Stimulated activated CD4-positive, alpha-beta T cell treated with anti-CD3 and anti-CD28 coated beads, Interleukin-2, amount 100 ng/mL, for 24 hours (primary cell): ENCODE results near the gene C1R.

Experiments
- DNase-seq, 2 donors: peaks; one replicate each; pipeline ENCODE4 v3.0.0-alpha.2; 2020

Gene C1R

GRCh38 chr12:7092229-7092985 lies at the start of gene C1R:
Gene C1R, minus strand, starts transcription at chr12:7092445. Its CDS starts 57 bp downstream, at chr12:7092388.
- DNase-seq: peak; percentile 77 to 79

GRCh38 chr12:7141351-7142005 lies 49.2 kb upstream of the C1R start:
- no peak for DNase-seq

- DNase-seq: no peak
These were observed 47.0 kb upstream of the C1R start for GRCh38 chr12:7139200-7139599.

- no peak for DNase-seq
These were observed 45.7 kb upstream of the C1R start for GRCh38 chr12:7137908-7138307.

GRCh38 chr12:7136676-7137075 lies 44.4 kb upstream of the C1R start:
- DNase-seq: no peak

- no peak for DNase-seq
These were observed 43.8 kb upstream of the C1R start for GRCh38 chr12:7136071-7136470.

GRCh38 chr12:7134396-7135166 lies 42.3 kb upstream of the C1R start:
- DNase-seq: no peak

GRCh38 chr12:7131502-7131866 lies 39.2 kb upstream of the C1R start:
- DNase-seq: peak; percentile 26 to 31

- DNase-seq: peak; percentile 52 to 64
These were observed 38.7 kb upstream of the C1R start for GRCh38 chr12:7130701-7131501.

GRCh38 chr12:7129872-7130691 lies 37.8 kb upstream of the C1R start, which contains the start of gene CLSTN3:
Gene CLSTN3, plus strand, starts transcription at chr12:7130371. Its CDS starts 278 bp downstream, at chr12:7130649.
- peak; percentile 83 to 86 for DNase-seq

- DNase-seq: peak; percentile 19 to 21
These were observed 37.1 kb upstream of the C1R start for GRCh38 chr12:7129287-7129871.

- DNase-seq: no peak
These were observed 36.5 kb upstream of the C1R start, which contains the start of gene RBP5 for GRCh38 chr12:7128681-7129286. Gene RBP5, minus strand, starts transcription at chr12:7128889. Its CDS starts 114 bp downstream, at chr12:7128775.

- no peak for DNase-seq
These were observed 35.8 kb upstream of the C1R start for GRCh38 chr12:7127916-7128626.

GRCh38 chr12:7125632-7126227 lies 33.5 kb upstream of the C1R start:
- no peak for DNase-seq

GRCh38 chr12:7123806-7124522 lies 31.7 kb upstream of the C1R start:
- no peak for DNase-seq

- DNase-seq: no peak
These were observed 30.8 kb upstream of the C1R start for GRCh38 chr12:7122811-7123769.

- no peak for DNase-seq
These were observed 29.1 kb upstream of the C1R start for GRCh38 chr12:7121324-7121723.

- DNase-seq: no peak
These were observed 27.9 kb upstream of the C1R start for GRCh38 chr12:7120166-7120565.
